Endodermal cell (in vitro differentiated cells): ENCODE data around the gene MYO16. TPM values are rescaled to one million over a fixed set of nuclear protein-coding genes. Genes with fewer than 3 reads are reported as not detected.

Experiments
- DNase-seq: peaks from one replicate; pipeline ENCODE4 v3.0.0-alpha.2; 2017
- H3K27ac ChIP-seq: 2 replicates; pipeline ENCODE4 v1.5.1; 2013; ENCODE audit warnings: mild to moderate bottlenecking, low read depth, low read length, moderate library complexity
- H3K27me3 ChIP-seq: 2 replicates; pipeline ENCODE4 v1.6.1; 2013; ENCODE audit warnings: mild to moderate bottlenecking, low read length, moderate library complexity; ENCODE audit not compliant: insufficient read depth, control insufficient read depth, poor library complexity, severe bottlenecking
- H3K36me3 ChIP-seq: 2 replicates; pipeline ENCODE4 v1.7.0; 2013; ENCODE audit warnings: mild to moderate bottlenecking, low read length, moderate library complexity; ENCODE audit not compliant: control insufficient read depth, insufficient read depth
- H3K4me1 ChIP-seq: one replicate; pipeline ENCODE4 v1.7.0; 2013; ENCODE audit warnings: low read length; ENCODE audit not compliant: control insufficient read depth, insufficient read depth
- H3K4me3 ChIP-seq: 2 replicates; pipeline ENCODE4 v1.5.1; 2013; ENCODE audit warnings: mild to moderate bottlenecking, low read length, moderate library complexity
- H3K9ac ChIP-seq: 2 replicates; pipeline ENCODE4 v1.6.1; 2013; ENCODE audit warnings: mild to moderate bottlenecking, low read length, moderate library complexity; ENCODE audit not compliant: poor library complexity, severe bottlenecking; ENCODE audit errors: extremely low read depth
- H3K9me3 ChIP-seq: 2 replicates; pipeline ENCODE4 v1.6.1; 2013; ENCODE audit warnings: mild to moderate bottlenecking, low read length, moderate library complexity; ENCODE audit not compliant: control insufficient read depth
- H3K27ac Mint-ChIP-seq: 2 replicates; pipeline ENCODE4 v1.8.0; 2020; ENCODE audit warnings: mixed read lengths
- H3K27me3 Mint-ChIP-seq: 2 replicates; pipeline ENCODE4 v1.8.0; 2021; ENCODE audit warnings: mild to moderate bottlenecking, mixed read lengths; ENCODE audit not compliant: insufficient read depth
- H3K36me3 Mint-ChIP-seq: 2 replicates; pipeline ENCODE4 v1.8.0; 2020; ENCODE audit warnings: low read depth, mixed read lengths
- H3K4me1 Mint-ChIP-seq: 2 replicates; pipeline ENCODE4 v1.8.0; 2020; ENCODE audit warnings: mixed read lengths
- H3K4me3 Mint-ChIP-seq: 2 replicates; pipeline ENCODE4 v1.8.0; 2020; ENCODE audit warnings: mild to moderate bottlenecking, moderate library complexity, mixed read lengths
- H3K9me3 Mint-ChIP-seq: 2 replicates; pipeline ENCODE4 v1.8.0; 2020; ENCODE audit warnings: mild to moderate bottlenecking, mixed read lengths
- CTCF ChIP-seq: fragments of 200-600 bp; sonication (generic); conservative IDR thresholded peaks from 2 replicates; pipeline ENCODE4 v1.5.0; 2021; ENCODE audit warnings: antibody characterized with exemption, mild to moderate bottlenecking
- WGBS, 2 experiments: methylation state at CpG; one replicate each; pipeline versions ENCODE4 v1.1.5 to v1.1.7; 2013; ENCODE audit warnings: missing lambda C conversion rate in 2 of 2, mixed read lengths in 1 of 2; ENCODE audit not compliant: insufficient coverage in 1 of 2, insufficient read length in 1 of 2; 5-methylcytosine and 5-hydroxymethylcytosine counted together
- total RNA-seq, 2 donors: library from RNA; stranded (reverse); fragmentation: NEBNext Ultra II Directional in 1 of 2; extraction: Animal tissue kit (Norgen Biotek cat#: 25700) in 1 of 2; gene quantifications; 2 replicates in 1 of 2; 3 replicates in 1 of 2; pipeline ENCODE4 v1.2.1, GENCODE V29; 2021

The MYO16 gene
- total RNA-seq, 2 donors from 2014 or later = 0.70 to 1.2 TPM

GRCh38 chr13:108674771-108675170 lies 45.4 kb downstream of the MYO16 start:
- H3K4me3 ChIP-seq = no peak overlapping the region
- H3K27ac ChIP-seq = no peak overlapping the region
- H3K9ac ChIP-seq = no peak overlapping the region
- no peaks in the 10 kb centered on the region for H3K4me1 ChIP-seq
- Mint-ChIP-seq H3K9me3 (no peaks in the 10 kb centered on the region), H3K4me3 (no peak overlapping the region), H3K27me3 (peaks cover 6% of the 10 kb centered on the region), H3K36me3 (no peaks in the 10 kb centered on the region), H3K27ac (no peak overlapping the region), H3K4me1 (no peaks in the 10 kb centered on the region)
- H3K36me3 ChIP-seq = no peaks in the 10 kb centered on the region
- no peaks in the 10 kb centered on the region for H3K27me3 ChIP-seq
- DNase-seq = no peak
- no peak for TF ChIP-seq CTCF
- no peaks in the 10 kb centered on the region for H3K9me3 ChIP-seq
- WGBS, 2 experiments = 74 to 86% methylated on average over 1 to 4 of the region's 4 CpGs

GRCh38 chr13:108676620-108677019 lies 47.2 kb downstream of the MYO16 start:
- H3K27me3 Mint-ChIP-seq = peaks cover 6% of the 10 kb centered on the region
- Histone ChIP-seq H3K27me3 (no peaks in the 10 kb centered on the region), H3K4me1 (no peaks in the 10 kb centered on the region), H3K9ac (no peak overlapping the region), H3K4me3 (no peak overlapping the region), H3K9me3 (no peaks in the 10 kb centered on the region), H3K27ac (no peak overlapping the region), H3K36me3 (no peaks in the 10 kb centered on the region)
- DNase-seq = peak; percentile 51
- no peak overlapping the region for H3K27ac Mint-ChIP-seq
- no peaks in the 10 kb centered on the region for H3K4me1 Mint-ChIP-seq
- H3K36me3 Mint-ChIP-seq = no peaks in the 10 kb centered on the region
- H3K4me3 Mint-ChIP-seq = no peak overlapping the region
- 76 to 100% methylated on average over 2 to 7 of the region's 8 CpGs for WGBS, 2 experiments
- no peak for TF ChIP-seq CTCF
- no peaks in the 10 kb centered on the region for H3K9me3 Mint-ChIP-seq

GRCh38 chr13:108677806-108678205 lies 48.4 kb downstream of the MYO16 start:
- Mint-ChIP-seq H3K4me1 (no peaks in the 10 kb centered on the region), H3K9me3 (no peaks in the 10 kb centered on the region), H3K27ac (no peak overlapping the region), H3K4me3 (no peak overlapping the region), H3K27me3 (peaks cover 6% of the 10 kb centered on the region), H3K36me3 (no peaks in the 10 kb centered on the region)
- Histone ChIP-seq H3K36me3 (no peaks in the 10 kb centered on the region), H3K27me3 (no peaks in the 10 kb centered on the region), H3K9ac (no peak overlapping the region), H3K27ac (no peak overlapping the region), H3K4me1 (no peaks in the 10 kb centered on the region), H3K9me3 (no peaks in the 10 kb centered on the region), H3K4me3 (no peak overlapping the region)
- no peak for DNase-seq
- no peak for TF ChIP-seq CTCF
- WGBS, 2 experiments = 83 to 92% methylated on average over 2 to 3 of the region's 3 CpGs
